Measurements from ENCODE around the gene CTXND2.
A peak's percentile ranks its signal among the peaks of the same experiment; 100 is the strongest.
"Not testable (repeated sequence)": the region's sequence is repeated elsewhere in the genome, so short reads cannot be mapped to it uniquely, and the experiment has no call there.

CTXND2 gene

DNA sequence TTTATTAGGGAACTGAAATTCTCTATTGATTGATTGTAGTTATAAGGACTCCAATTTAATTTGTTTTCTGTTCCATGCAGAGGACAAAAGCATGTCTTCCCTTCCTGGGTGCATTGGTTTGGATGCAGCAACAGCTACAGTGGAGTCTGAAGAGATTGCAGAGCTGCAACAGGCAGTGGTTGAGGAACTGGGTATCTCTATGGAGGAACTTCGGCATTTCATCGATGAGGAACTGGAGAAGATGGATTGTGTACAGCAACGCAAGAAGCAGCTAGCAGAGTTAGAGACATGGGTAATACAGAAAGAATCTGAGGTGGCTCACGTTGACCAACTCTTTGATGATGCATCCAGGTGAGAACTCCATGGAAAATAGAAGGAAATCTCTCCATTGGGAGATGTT lies 40.7 kb downstream of the CTXND2 start:
- peaks cover 10 to 57% of the 10 kb centered on the region in 2 donors for H3K36me3 ChIP-seq (replicated peaks in 1 of 2; ENCODE audit: control insufficient read depth in 2 of 2, insufficient read depth in 2 of 2, low read length in 2 of 2)
- H4K8ac ChIP-seq (ENCODE audit: low read depth, low read length): no peak overlapping the region
- H2AK5ac ChIP-seq (ENCODE audit: low read depth, low read length): no peak overlapping the region
- no peak overlapping the region for H3K4ac ChIP-seq (ENCODE audit: low read length)
- H2BK15ac ChIP-seq (ENCODE audit: low read length): no peak overlapping the region
- no peak overlapping the region for H2BK12ac ChIP-seq (ENCODE audit: low read length)
- H3K14ac ChIP-seq (ENCODE audit: low read length): no peak overlapping the region
- H3K27ac ChIP-seq (replicated peaks; ENCODE audit: low read length): no peak overlapping the region
- no peak overlapping the region for H4K91ac ChIP-seq (ENCODE audit: low read depth, low read length, poor library complexity)
- no peaks in the 10 kb centered on the region for H3K27me3 ChIP-seq (ENCODE audit: control insufficient read depth in 3 of 3, insufficient read depth in 3 of 3, low read depth in 1 of 3, low read length in 3 of 3)
- WGBS, 2 donors (ENCODE audit: extremely low coverage in 2 of 2, insufficient read length in 2 of 2, insufficient replicate concordance in 1 of 2): no CpG with 5 or more reads among the region's 4 CpGs
- H3K4me3 ChIP-seq (ENCODE audit: low read length in 2 of 2): peak overlapping the region in 1 of 2 donors; percentile 83
- H3K9ac ChIP-seq (ENCODE audit: low read depth, low read length, poor library complexity): no peak overlapping the region
- peaks cover 0 to 25% of the 10 kb centered on the region in 2 donors for H3K9me3 ChIP-seq (replicated peaks in 1 of 2; ENCODE audit: control insufficient read depth in 2 of 2, insufficient read depth in 1 of 2, low read depth in 1 of 2, low read length in 2 of 2)
- H3K18ac ChIP-seq (ENCODE audit: low read length): no peak overlapping the region
- H2AFZ ChIP-seq (ENCODE audit: low read length): no peak overlapping the region
- no peak overlapping the region for H2BK120ac ChIP-seq (ENCODE audit: low read depth, low read length)
- no peak overlapping the region for H3K23ac ChIP-seq (ENCODE audit: low read depth, low read length, poor library complexity)
- peaks cover 0 to 3% of the 10 kb centered on the region in 2 donors for H3K4me1 ChIP-seq (ENCODE audit: control insufficient read depth in 2 of 2, insufficient read depth in 1 of 2, low read depth in 1 of 2, low read length in 2 of 2)
- H3K4me2 ChIP-seq (ENCODE audit: insufficient read depth, low read length, poor library complexity, severe bottlenecking): no peak overlapping the region
- H3K79me1 ChIP-seq (ENCODE audit: low read depth, low read length): no peaks in the 10 kb centered on the region
- DNase-seq (ENCODE audit: low spot score): no peak
- no peak overlapping the region for H2BK5ac ChIP-seq (ENCODE audit: low read length)

GRCh38 chr1:150928286-150928685 lies 41.4 kb downstream of the CTXND2 start:
- H3K36me3 ChIP-seq (replicated peaks in 1 of 2; ENCODE audit: control insufficient read depth in 2 of 2, insufficient read depth in 2 of 2, low read length in 2 of 2): peaks cover 10 to 64% of the 10 kb centered on the region in 2 donors
- H3K27me3 ChIP-seq (ENCODE audit: control insufficient read depth in 3 of 3, insufficient read depth in 3 of 3, low read depth in 1 of 3, low read length in 3 of 3): no peaks in the 10 kb centered on the region
- no peak overlapping the region for H2AK5ac ChIP-seq (ENCODE audit: low read depth, low read length)
- H3K4me3 ChIP-seq (ENCODE audit: low read length in 2 of 2): no peak overlapping the region
- no peak overlapping the region for H2BK120ac ChIP-seq (ENCODE audit: low read depth, low read length)
- H2BK5ac ChIP-seq (ENCODE audit: low read length): no peak overlapping the region
- H3K9me3 ChIP-seq (replicated peaks in 1 of 2; ENCODE audit: control insufficient read depth in 2 of 2, insufficient read depth in 1 of 2, low read depth in 1 of 2, low read length in 2 of 2): peaks cover 0 to 26% of the 10 kb centered on the region in 2 donors
- H3K4me1 ChIP-seq (ENCODE audit: control insufficient read depth in 2 of 2, insufficient read depth in 1 of 2, low read depth in 1 of 2, low read length in 2 of 2): peaks cover 0 to 2% of the 10 kb centered on the region in 2 donors
- H2AFZ ChIP-seq (ENCODE audit: low read length): no peak overlapping the region
- H3K9ac ChIP-seq (ENCODE audit: low read depth, low read length, poor library complexity): no peak overlapping the region
- no peak overlapping the region for H3K27ac ChIP-seq (replicated peaks; ENCODE audit: low read length)
- H3K18ac ChIP-seq (ENCODE audit: low read length): no peak overlapping the region
- no peak overlapping the region for H4K91ac ChIP-seq (ENCODE audit: low read depth, low read length, poor library complexity)
- no peak for DNase-seq (ENCODE audit: low spot score)
- H3K23ac ChIP-seq (ENCODE audit: low read depth, low read length, poor library complexity): no peak overlapping the region
- H4K8ac ChIP-seq (ENCODE audit: low read depth, low read length): no peak overlapping the region
- H3K4me2 ChIP-seq (ENCODE audit: insufficient read depth, low read length, poor library complexity, severe bottlenecking): no peak overlapping the region
- H3K14ac ChIP-seq (ENCODE audit: low read length): no peak overlapping the region
- H3K79me1 ChIP-seq (ENCODE audit: low read depth, low read length): no peaks in the 10 kb centered on the region
- no peak overlapping the region for H2BK12ac ChIP-seq (ENCODE audit: low read length)
- no peak overlapping the region for H3K4ac ChIP-seq (ENCODE audit: low read length)
- H2BK15ac ChIP-seq (ENCODE audit: low read length): no peak overlapping the region
- no CpG with 5 or more reads among the region's 3 CpGs for WGBS, 2 donors (ENCODE audit: extremely low coverage in 2 of 2, insufficient read length in 2 of 2, insufficient replicate concordance in 1 of 2)

DNA sequence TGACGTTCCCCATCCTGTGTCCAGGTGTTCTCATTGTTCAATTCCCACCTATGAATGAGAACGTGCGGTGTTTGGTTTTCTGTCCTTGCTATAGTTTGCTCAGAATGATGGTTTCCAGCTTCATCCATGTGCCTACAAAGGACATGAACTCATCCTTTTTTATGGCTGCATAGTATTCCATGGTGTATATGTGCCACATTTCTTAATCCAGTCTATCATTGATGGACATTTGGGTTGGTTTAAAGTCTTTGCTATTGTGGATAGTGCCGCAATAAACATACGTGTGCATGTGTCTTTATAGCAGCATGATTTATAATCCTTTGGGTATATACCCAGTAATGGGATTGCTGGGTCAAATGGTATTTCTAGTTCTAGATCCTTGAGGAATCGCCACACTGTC lies 41.8 kb downstream of the CTXND2 start:
- not testable (repeated sequence) for H3K23ac ChIP-seq (ENCODE audit: low read depth, low read length, poor library complexity)
- H3K9me3 ChIP-seq (replicated peaks in 1 of 2; ENCODE audit: control insufficient read depth in 2 of 2, insufficient read depth in 1 of 2, low read depth in 1 of 2, low read length in 2 of 2): peaks cover 0 to 29% of the 10 kb centered on the region in 2 donors

DNA sequence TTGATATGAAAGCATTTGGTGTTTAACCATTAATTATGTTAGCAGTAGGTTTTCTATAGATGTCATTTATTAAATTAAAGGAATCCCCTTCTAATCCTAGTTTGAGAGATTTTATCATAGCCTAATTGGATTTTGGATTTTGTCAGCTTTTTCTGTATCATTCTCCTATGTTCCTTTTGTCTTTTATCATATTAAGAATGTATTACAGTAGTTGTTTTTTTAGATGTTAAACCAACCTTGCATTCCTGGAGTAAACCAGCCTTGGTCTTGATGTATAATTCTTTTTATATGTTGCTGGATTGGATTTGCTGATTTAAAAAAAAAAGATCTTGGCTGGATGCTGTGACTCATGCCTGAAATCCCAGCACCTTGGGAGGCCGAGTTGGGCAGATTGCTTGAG lies 44.8 kb downstream of the CTXND2 start:
- peaks cover 10 to 95% of the 10 kb centered on the region in 2 donors for H3K36me3 ChIP-seq (replicated peaks in 1 of 2; ENCODE audit: control insufficient read depth in 2 of 2, insufficient read depth in 2 of 2, low read length in 2 of 2)

More for the DNA sequence above, 41.8 kb downstream of the CTXND2 start:
- H4K91ac ChIP-seq (ENCODE audit: low read depth, low read length, poor library complexity); H3K14ac ChIP-seq (ENCODE audit: low read length); H3K18ac ChIP-seq (ENCODE audit: low read length); DNase-seq (ENCODE audit: low spot score); H3K27ac ChIP-seq (replicated peaks; ENCODE audit: low read length); H3K4ac ChIP-seq (ENCODE audit: low read length); H3K4me1 ChIP-seq (ENCODE audit: control insufficient read depth in 2 of 2, insufficient read depth in 1 of 2, low read depth in 1 of 2, low read length in 2 of 2); H2BK5ac ChIP-seq (ENCODE audit: low read length); H3K27me3 ChIP-seq (ENCODE audit: control insufficient read depth in 3 of 3, insufficient read depth in 3 of 3, low read depth in 1 of 3, low read length in 3 of 3); H3K79me1 ChIP-seq (ENCODE audit: low read depth, low read length); H2AK5ac ChIP-seq (ENCODE audit: low read depth, low read length); H3K9ac ChIP-seq (ENCODE audit: low read depth, low read length, poor library complexity); H2BK12ac ChIP-seq (ENCODE audit: low read length); H3K4me3 ChIP-seq (ENCODE audit: low read length in 2 of 2); H3K4me2 ChIP-seq (ENCODE audit: insufficient read depth, low read length, poor library complexity, severe bottlenecking); H4K8ac ChIP-seq (ENCODE audit: low read depth, low read length); H2AFZ ChIP-seq (ENCODE audit: low read length); H2BK15ac ChIP-seq (ENCODE audit: low read length); H2BK120ac ChIP-seq (ENCODE audit: low read depth, low read length): not testable (repeated sequence)
- no CpG with 5 or more reads among the region's 6 CpGs for WGBS, 2 donors (ENCODE audit: extremely low coverage in 2 of 2, insufficient read length in 2 of 2, insufficient replicate concordance in 1 of 2)
- H3K36me3 ChIP-seq (replicated peaks in 1 of 2; ENCODE audit: control insufficient read depth in 2 of 2, insufficient read depth in 2 of 2, low read length in 2 of 2): peaks cover 10 to 69% of the 10 kb centered on the region in 2 donors

More for the DNA sequence above, 44.8 kb downstream of the CTXND2 start:
- Histone ChIP-seq H3K23ac (ENCODE audit: low read depth, low read length, poor library complexity) (no peak overlapping the region), H3K4ac (ENCODE audit: low read length) (no peak overlapping the region), H3K4me2 (ENCODE audit: insufficient read depth, low read length, poor library complexity, severe bottlenecking) (no peak overlapping the region), H3K4me1 (ENCODE audit: control insufficient read depth in 2 of 2, insufficient read depth in 1 of 2, low read depth in 1 of 2, low read length in 2 of 2) (peaks cover 0 to 2% of the 10 kb centered on the region in 2 donors), H2BK15ac (ENCODE audit: low read length) (no peak overlapping the region), H3K9ac (ENCODE audit: low read depth, low read length, poor library complexity) (no peak overlapping the region), H3K4me3 (ENCODE audit: low read length in 2 of 2) (no peak overlapping the region), H2BK120ac (ENCODE audit: low read depth, low read length) (no peak overlapping the region), H3K27ac (replicated peaks; ENCODE audit: low read length) (no peak overlapping the region), H3K27me3 (ENCODE audit: control insufficient read depth in 3 of 3, insufficient read depth in 3 of 3, low read depth in 1 of 3, low read length in 3 of 3) (no peaks in the 10 kb centered on the region), H2AK5ac (ENCODE audit: low read depth, low read length) (no peak overlapping the region), H2AFZ (ENCODE audit: low read length) (no peak overlapping the region), H3K18ac (ENCODE audit: low read length) (no peak overlapping the region), H3K9me3 (replicated peaks in 1 of 2; ENCODE audit: control insufficient read depth in 2 of 2, insufficient read depth in 1 of 2, low read depth in 1 of 2, low read length in 2 of 2) (peaks cover 0 to 29% of the 10 kb centered on the region in 2 donors), H2BK5ac (ENCODE audit: low read length) (no peak overlapping the region), H4K91ac (ENCODE audit: low read depth, low read length, poor library complexity) (no peak overlapping the region), H2BK12ac (ENCODE audit: low read length) (no peak overlapping the region), H3K79me1 (ENCODE audit: low read depth, low read length) (no peaks in the 10 kb centered on the region), H3K14ac (ENCODE audit: low read length) (no peak overlapping the region), H4K8ac (ENCODE audit: low read depth, low read length) (no peak overlapping the region)
- no peak for DNase-seq (ENCODE audit: low spot score)
- no CpG with 5 or more reads among the region's 1 CpG for WGBS, 2 donors (ENCODE audit: extremely low coverage in 2 of 2, insufficient read length in 2 of 2, insufficient replicate concordance in 1 of 2)

All from neuronal stem cell (in vitro differentiated cells).